ENCODE results near the gene TPMT.

TPMT gene

GRCh38 chr6:18117136-18117535, 37.7 kb downstream of the TPMT start:
- DNase-seq (ENCODE audit: low spot score) = no peak

- no peak for DNase-seq (ENCODE audit: low spot score)
Measured at GRCh38 chr6:18115356-18115755, 39.5 kb downstream of the TPMT start.

- no peak for DNase-seq (ENCODE audit: low spot score)
Measured at GRCh38 chr6:18110162-18110561, 44.7 kb downstream of the TPMT start.

- no peak for DNase-seq (ENCODE audit: low spot score)
Measured at GRCh38 chr6:18107061-18107460, 47.8 kb downstream of the TPMT start.

GRCh38 chr6:18102783-18103509, 51.9 kb downstream of the TPMT start:
- no peak for DNase-seq (ENCODE audit: low spot score)

GRCh38 chr6:18101873-18102272, 53.0 kb downstream of the TPMT start:
- no peak for DNase-seq (ENCODE audit: low spot score)

GRCh38 chr6:18101271-18101670, 53.6 kb downstream of the TPMT start:
- DNase-seq (ENCODE audit: low spot score) = no peak

- no peak for DNase-seq (ENCODE audit: low spot score)
Measured at GRCh38 chr6:18100296-18100695, 54.6 kb downstream of the TPMT start.

GRCh38 chr6:18099511-18099910, 55.4 kb downstream of the TPMT start:
- no peak for DNase-seq (ENCODE audit: low spot score)

- no peak for DNase-seq (ENCODE audit: low spot score)
Measured at GRCh38 chr6:18096423-18096822, 58.5 kb downstream of the TPMT start.

GRCh38 chr6:18091382-18091781, 63.5 kb downstream of the TPMT start:
- DNase-seq (ENCODE audit: low spot score) = no peak

GRCh38 chr6:18090349-18090786, 64.5 kb downstream of the TPMT start:
- no peak for DNase-seq (ENCODE audit: low spot score)

- no peak for DNase-seq (ENCODE audit: low spot score)
Measured at GRCh38 chr6:18088419-18089296, 66.2 kb downstream of the TPMT start.

GRCh38 chr6:18087396-18088165, 67.3 kb downstream of the TPMT start:
- DNase-seq (ENCODE audit: low spot score) = no peak

- no peak for DNase-seq (ENCODE audit: low spot score)
Measured at GRCh38 chr6:18081025-18081668, 73.7 kb downstream of the TPMT start.

- DNase-seq (ENCODE audit: low spot score) = no peak
Measured at GRCh38 chr6:18080544-18080943, 74.3 kb downstream of the TPMT start.

GRCh38 chr6:18078866-18079265, 76.0 kb downstream of the TPMT start:
- DNase-seq (ENCODE audit: low spot score) = no peak

Measured in NAMALWA (cell line).